Activated B cell treated with CpG ODN at 0.5 μM for 24 hours (primary cell): ENCODE results near the gene C1orf216. TPM values are rescaled to one million over a fixed set of nuclear protein-coding genes. Genes with fewer than 3 reads are reported as not detected.

Experiments
- ATAC-seq: fragments of 200-7000 bp; cut with Tn5 transposase; one replicate; pipeline ENCODE4 v1.10.0; 2021; ENCODE audit warnings: low read depth, mild to moderate bottlenecking, moderate library complexity
- CTCF ChIA-PET: fragments of 350-600 bp; sonication (Branson Sonifier 250); formaldehyde crosslinking; loops from one replicate; lab custom pipeline; 2021; ENCODE audit warnings: antibody characterized with exemption; lab: Charles Lee
- POLR2A ChIA-PET: fragments of 350-600 bp; sonication (Branson Sonifier 250); formaldehyde crosslinking; loops from one replicate; lab custom pipeline; 2021; ENCODE audit warnings: antibody characterized with exemption; lab: Charles Lee
- DNase-seq: peaks from one replicate; pipeline ENCODE4 v3.0.0; 2022
- H3K27ac Mint-ChIP-seq: one replicate; pipeline ENCODE4 v1.8.0; 2020; ENCODE audit warnings: mixed read lengths
- H3K27me3 Mint-ChIP-seq: one replicate; pipeline ENCODE4 v1.8.0; 2021; ENCODE audit warnings: mixed read lengths
- H3K36me3 Mint-ChIP-seq: one replicate; pipeline ENCODE4 v1.8.0; 2021; ENCODE audit warnings: low read depth, mixed read lengths
- H3K4me1 Mint-ChIP-seq: one replicate; pipeline ENCODE4 v1.8.0; 2021; ENCODE audit warnings: mixed read lengths
- H3K4me3 Mint-ChIP-seq: one replicate; pipeline ENCODE4 v1.8.0; 2020; ENCODE audit warnings: mild to moderate bottlenecking, mixed read lengths
- H3K9me3 Mint-ChIP-seq: one replicate; pipeline ENCODE4 v1.8.0; 2020; ENCODE audit warnings: mixed read lengths
- CTCF ChIP-seq: fragments of 200-600 bp; IDR thresholded peaks from one replicate; pipeline ENCODE4 v1.8.0; 2022; ENCODE audit warnings: antibody characterized with exemption, mild to moderate bottlenecking
- intact Hi-C: fragments of 100-400 bp; cut with micrococcal nuclease; formaldehyde crosslinking; loops from one replicate; pipeline ENCODE4 v1.15.1; 2024
- total RNA-seq: library from RNA; stranded (reverse); gene quantifications from 2 replicates; pipeline ENCODE4 v1.2.3, GENCODE V29; 2022

The C1orf216 gene
- total RNA-seq, 1 donor from 2014 or later = 4.4 TPM

- no peaks in the 10 kb centered on the region for H3K36me3 Mint-ChIP-seq
Observed at GRCh38 chr1:35753626-35754260, 35.1 kb upstream of the C1orf216 start.

GRCh38 chr1:35748326-35748725 is 29.6 kb upstream of the C1orf216 start:
- DNase-seq (no peak), ATAC-seq (no peak)
- ChIA-PET POLR2A (no interaction called here), CTCF (interaction anchor here (1.0 to 1.4 kb wide), 2 partner anchors 20 to 21 kb away, joined by 5 read pairs; no protein-coding TSS in a partner anchor)
- no peaks in the 10 kb centered on the region for H3K9me3 Mint-ChIP-seq
- no peaks in the 10 kb centered on the region for H3K27me3 Mint-ChIP-seq
- intact Hi-C loops = no loop called here
- H3K4me1 Mint-ChIP-seq = no peaks in the 10 kb centered on the region
- H3K4me3 Mint-ChIP-seq = no peak overlapping the region
- H3K27ac Mint-ChIP-seq = no peak overlapping the region
- no peak for TF ChIP-seq CTCF
- H3K36me3 Mint-ChIP-seq = no peaks in the 10 kb centered on the region

More at GRCh38 chr1:35753626-35754260, 35.1 kb upstream of the C1orf216 start:
- no peak overlapping the region for H3K4me3 Mint-ChIP-seq
- no peaks in the 10 kb centered on the region for H3K9me3 Mint-ChIP-seq
- no peak for TF ChIP-seq CTCF
- no peaks in the 10 kb centered on the region for H3K4me1 Mint-ChIP-seq
- no peak for DNase-seq
- ChIA-PET CTCF (no interaction called here), POLR2A (interaction anchor here (1.5 kb wide), 1 partner anchor 14 kb away, joined by 3 read pairs; no protein-coding TSS in a partner anchor)
- no peaks in the 10 kb centered on the region for H3K27me3 Mint-ChIP-seq
- intact Hi-C loops = no loop called here
- no peak overlapping the region for H3K27ac Mint-ChIP-seq
- no peak for ATAC-seq

GRCh38 chr1:35745124-35745730 is 26.5 kb upstream of the C1orf216 start:
- no peak for TF ChIP-seq CTCF
- Mint-ChIP-seq H3K4me1 (no peaks in the 10 kb centered on the region), H3K9me3 (no peaks in the 10 kb centered on the region), H3K27me3 (no peaks in the 10 kb centered on the region), H3K36me3 (no peaks in the 10 kb centered on the region), H3K27ac (no peak overlapping the region), H3K4me3 (no peak overlapping the region)
- ATAC-seq (no peak), DNase-seq (no peak)
- intact Hi-C loops = no loop called here
- CTCF ChIA-PET = interaction anchor here (1.3 kb wide), 1 partner anchor 19 kb away, joined by 3 read pairs; no protein-coding TSS in a partner anchor
- POLR2A ChIA-PET = no interaction called here

GRCh38 chr1:35737120-35737519 is 18.4 kb upstream of the C1orf216 start:
- ChIA-PET POLR2A (no interaction called here), CTCF (interaction anchor here (1.2 to 1.6 kb wide), 2 partner anchors 10 to 22 kb away, joined by 4 to 7 read pairs; no protein-coding TSS in a partner anchor)
- intact Hi-C loops = no loop called here
- ATAC-seq = no peak
- no peaks in the 10 kb centered on the region for H3K36me3 Mint-ChIP-seq
- TF ChIP-seq CTCF = no peak
- no peaks in the 10 kb centered on the region for H3K27me3 Mint-ChIP-seq
- no peak for DNase-seq
- H3K4me3 Mint-ChIP-seq = no peak overlapping the region
- peaks cover 12% of the 10 kb centered on the region for H3K4me1 Mint-ChIP-seq
- no peaks in the 10 kb centered on the region for H3K9me3 Mint-ChIP-seq
- no peak overlapping the region for H3K27ac Mint-ChIP-seq

- H3K9me3 Mint-ChIP-seq = no peaks in the 10 kb centered on the region
- no peak overlapping the region for H3K27ac Mint-ChIP-seq
- no peak for TF ChIP-seq CTCF
- H3K4me3 Mint-ChIP-seq = no peak overlapping the region
- CTCF ChIA-PET = interaction anchor here (0.6 to 5.5 kb wide), 22 partner anchors 10 to 646 kb away, joined by 3 to 59 read pairs (median 4); no protein-coding TSS in a partner anchor
- DNase-seq = no peak
- no peaks in the 10 kb centered on the region for H3K27me3 Mint-ChIP-seq
- ATAC-seq = no peak
- intact Hi-C loops = loop anchor here (1.0 kb wide), 2 partner anchors 47 to 158 kb away; no protein-coding TSS in a partner anchor
- POLR2A ChIA-PET = interaction anchor here (0.6 kb wide), 1 partner anchor 119 kb away, joined by 3 read pairs; no protein-coding TSS in a partner anchor
- H3K36me3 Mint-ChIP-seq = no peaks in the 10 kb centered on the region
- peaks cover 5% of the 10 kb centered on the region for H3K4me1 Mint-ChIP-seq
Observed at GRCh38 chr1:35727434-35728040, 8.9 kb upstream of the C1orf216 start.
